HG02981 (cell line): ENCODE measurements around the gene MS4A4A.
"Not testable (repeated sequence)": the region's sequence is repeated elsewhere in the genome, so short reads cannot be mapped to it uniquely, and the experiment has no call there.

Experiments
- ATAC-seq: cut with Tn5 transposase; IDR thresholded peaks from one replicate; pipeline ENCODE4 v1.9.1; 2021; ENCODE audit warnings: mild to moderate bottlenecking, moderate library complexity; ENCODE audit not compliant: unreplicated experiment

Gene MS4A4A

DNA sequence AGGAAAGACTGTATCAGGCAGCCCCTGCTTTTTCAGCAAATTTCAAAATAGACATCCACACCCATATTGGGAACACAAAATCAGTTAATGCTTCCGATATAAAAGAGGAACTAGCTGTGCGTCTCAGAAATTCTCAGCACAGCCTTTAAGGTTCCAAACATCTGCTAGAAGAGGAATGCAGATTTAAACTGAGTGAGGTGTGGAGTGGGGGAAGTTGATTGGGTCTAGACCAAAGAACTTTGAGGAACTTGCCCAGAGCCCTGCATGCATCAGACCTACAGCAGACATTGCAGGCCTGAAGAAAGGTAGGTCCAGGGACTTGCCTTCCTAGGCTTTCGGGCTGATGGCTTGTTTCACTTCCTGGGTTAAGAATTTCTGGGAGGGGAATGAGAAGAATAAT lies at the start of gene MS4A4A:
MS4A4A (plus strand) TSS at position 255 of the 400 bp plus-strand sequence; CDS start at position 265, 10 bp downstream.
- ATAC-seq: no peak

DNA sequence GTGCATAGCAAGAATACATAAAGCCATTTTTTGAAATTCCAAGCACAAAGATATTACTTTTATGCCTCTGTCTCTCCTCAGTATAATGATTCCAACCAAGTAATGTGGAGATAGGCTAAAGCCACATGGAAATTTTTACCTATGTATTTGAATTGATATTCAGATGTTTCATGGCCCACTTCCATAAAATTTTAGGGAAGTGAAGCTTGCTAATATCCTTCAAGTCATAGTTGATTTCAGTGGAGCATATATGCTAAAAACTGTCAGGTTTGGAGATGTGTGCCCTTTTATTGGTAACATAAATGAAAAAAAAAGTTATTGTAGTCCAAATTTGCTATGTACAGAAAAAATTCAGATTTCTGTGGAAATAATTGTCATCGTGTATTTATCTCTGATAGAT lies 49.8 kb upstream of the MS4A4A start:
- ATAC-seq: no peak

DNA sequence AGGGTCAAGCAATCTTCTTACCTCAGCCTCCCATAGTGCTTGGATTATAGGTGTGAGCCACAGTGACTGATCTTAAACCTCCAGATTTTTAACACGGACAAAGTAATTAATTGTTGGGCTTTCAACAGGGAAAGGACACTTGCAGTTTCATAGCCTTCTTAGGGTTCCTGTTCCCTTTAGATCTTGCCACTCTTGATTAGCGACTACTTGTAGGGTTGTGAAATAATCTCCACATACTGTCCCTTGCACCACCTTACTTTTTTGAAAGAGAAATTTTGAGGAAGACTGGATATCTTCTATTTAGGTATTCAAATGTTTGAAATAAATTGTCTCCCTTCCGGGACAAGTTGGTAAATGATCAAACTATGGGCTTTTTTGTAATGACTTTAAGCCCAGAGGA lies 45.1 kb upstream of the MS4A4A start:
- ATAC-seq: no peak

DNA sequence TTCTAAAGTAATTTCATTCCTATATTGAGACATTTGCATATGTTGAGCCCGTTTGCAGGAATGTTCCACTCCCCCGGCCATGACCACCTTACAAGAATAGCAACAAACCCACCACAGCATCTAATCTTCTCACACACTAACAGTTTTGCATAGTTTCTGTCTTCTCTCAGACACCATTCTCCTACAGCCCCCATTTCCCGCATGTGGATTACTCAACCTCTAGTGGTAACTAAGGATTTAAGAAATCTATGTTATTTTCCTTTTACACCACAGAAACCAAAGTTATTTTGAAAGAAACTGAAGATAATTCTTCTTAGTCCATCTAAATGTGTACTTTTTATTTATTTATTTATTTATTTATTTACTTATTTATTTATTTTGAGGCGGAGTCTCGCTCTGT lies 39.8 kb upstream of the MS4A4A start:
- ATAC-seq: no peak

DNA sequence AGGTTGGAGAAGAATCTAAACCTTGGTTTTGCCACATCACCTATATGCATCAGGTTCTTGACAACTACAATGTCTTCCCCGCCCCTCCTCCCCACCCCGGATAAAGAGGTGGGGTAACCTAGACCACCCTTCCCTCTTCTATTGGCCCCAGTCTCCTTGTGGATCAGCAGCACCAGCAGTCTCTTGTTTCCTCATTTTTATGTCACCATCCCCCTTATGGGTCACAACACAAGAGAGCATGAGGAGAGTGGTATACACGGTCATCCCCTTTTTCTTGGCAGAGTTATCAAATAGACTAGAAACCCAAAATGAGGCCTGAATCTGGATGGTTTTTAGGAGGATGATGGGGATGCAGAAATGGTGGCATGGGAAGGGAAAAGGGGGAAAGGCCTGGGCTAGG lies 38.7 kb upstream of the MS4A4A start:
- no peak for ATAC-seq

DNA sequence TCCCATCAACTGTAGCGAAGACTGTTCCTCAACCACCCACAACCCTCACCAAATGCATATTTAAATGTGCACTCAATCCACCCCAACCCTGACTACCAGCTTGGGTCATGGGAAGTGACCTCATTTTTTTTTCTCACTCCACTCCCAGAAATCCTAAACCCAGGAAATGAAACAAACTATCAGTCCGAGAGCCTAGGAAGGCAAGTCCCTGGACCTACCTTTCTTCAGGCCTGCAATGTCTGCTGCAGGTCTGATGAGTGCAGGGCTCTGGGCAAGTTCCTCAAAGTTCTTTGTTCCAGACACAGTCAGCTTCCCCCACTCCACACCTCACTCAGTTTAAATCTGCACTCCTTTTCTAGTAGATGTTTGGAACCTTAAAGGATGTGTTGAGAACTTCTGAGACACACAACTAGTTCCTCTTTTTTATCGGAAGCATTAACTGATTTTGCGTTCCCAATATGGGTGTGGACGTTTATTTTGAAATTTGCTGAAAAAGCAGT lies 37.7 kb upstream of the MS4A4A start, which contains the start of gene MS4A4E:
MS4A4E (minus strand) TSS at position 398 of the 500 bp plus-strand sequence. CDS start 13,082 bp downstream, outside the sequence.
- no peak for ATAC-seq

DNA sequence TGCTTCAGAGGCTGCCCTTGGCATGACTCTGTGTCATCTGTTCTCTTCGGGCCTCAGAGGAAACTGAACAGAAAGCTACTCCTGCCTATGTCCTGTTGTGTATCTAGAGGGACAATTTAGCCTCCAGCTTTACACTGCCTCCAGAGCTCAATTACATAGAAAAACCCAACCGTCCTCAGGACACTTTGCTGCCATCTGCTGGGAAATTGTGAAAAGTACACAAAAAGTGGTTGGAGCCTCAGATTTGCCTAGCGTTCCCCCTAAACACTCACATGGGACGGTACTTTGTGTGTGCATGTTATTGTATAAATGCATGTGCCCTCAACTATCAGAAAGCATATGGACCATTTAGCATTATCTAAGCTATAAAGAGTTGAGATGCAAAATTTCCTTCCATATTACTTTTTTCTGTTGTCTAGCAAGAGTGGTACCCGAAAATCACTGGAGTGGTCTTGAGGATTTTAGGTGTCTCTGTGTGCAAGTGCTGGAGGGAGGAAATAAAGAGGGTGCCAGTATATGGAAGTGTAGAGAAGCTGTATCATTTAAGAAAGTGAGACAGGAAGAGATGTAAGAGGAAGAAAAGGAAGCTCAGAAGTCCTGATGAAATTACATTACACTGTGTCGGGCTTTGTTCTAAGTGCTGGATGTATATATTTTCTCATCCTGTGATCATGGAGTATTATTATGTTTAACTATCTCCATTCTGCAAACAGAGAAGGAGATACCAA lies 28.8 kb upstream of the MS4A4A start:
- no peak for ATAC-seq

DNA sequence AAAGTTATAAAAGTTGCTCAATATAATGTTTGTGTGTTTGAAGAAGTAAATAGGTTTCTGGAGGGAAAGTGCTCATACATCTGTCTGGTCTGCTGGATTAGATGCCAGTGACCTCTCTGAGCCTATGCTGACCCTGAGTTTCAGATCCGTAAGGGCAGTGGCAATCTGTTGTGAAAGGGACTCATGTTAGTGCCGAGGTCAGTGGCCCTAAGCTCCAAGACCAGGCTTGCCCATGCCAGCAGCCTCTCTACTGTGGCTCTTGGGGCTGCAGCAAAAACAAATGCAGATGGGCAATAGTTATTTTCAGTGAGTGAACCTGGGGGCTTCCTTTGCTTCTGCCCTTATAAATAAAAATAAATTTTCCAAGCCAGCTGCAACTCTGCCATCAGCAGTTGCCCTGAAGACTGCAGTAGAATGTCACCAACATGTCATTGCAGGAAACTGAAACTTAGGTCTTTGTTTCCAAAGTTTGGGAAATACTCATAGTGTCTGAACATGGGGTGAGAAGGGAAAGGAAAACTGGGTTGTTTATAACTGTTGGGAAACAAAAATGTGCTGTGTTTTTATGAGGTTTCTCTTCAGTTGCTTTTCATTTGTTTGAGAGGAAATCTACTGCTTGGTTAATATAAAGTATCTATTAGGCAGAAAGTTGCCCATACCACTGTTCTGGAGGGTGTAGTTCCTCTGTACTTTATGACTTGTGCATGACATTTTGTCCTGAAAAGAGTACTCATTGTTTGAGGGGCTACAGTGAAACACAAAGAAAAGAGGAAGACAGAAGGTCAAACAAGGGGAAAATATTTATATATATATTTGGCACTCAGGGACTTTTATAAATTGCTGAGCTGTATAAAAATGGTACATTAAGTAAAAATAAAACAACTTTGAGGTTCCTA lies 28.0 kb upstream of the MS4A4A start:
- ATAC-seq: no peak

DNA sequence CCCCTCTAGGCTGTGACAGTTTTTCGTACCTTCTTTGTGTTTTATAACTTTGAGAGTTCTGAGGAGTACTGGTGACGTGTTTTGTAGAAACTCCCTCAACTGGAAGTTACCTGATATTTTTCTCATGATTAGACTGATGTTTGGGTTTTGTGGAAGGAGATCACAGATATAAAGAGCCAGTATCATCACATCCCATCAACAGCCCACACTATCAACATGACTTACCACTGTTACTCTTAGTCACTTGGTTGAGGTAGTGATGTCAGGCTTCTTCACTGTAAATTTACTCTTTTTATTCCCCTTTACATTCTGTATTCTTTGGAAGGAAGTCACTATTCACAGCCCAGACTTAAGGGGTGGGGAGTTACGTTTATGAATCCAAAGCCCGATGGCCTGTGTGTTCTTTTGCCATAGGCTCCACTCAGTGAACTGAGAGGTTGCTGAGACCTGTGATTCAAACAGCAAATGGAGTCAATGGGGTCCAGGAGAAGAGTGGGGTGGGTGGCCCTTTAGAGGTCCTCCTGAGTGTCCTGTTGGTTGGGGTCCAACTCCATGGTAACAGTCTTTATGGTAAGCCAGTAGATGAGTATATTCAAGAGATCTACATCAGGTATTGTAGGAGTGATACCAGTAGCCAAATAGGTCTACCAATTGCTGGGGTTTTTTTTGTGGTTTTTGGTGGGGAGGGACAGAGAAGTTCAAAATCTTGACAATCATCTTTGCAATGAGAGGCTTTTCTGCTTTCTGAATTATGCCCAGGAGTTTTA lies 22.3 kb upstream of the MS4A4A start:
- ATAC-seq: no peak

DNA sequence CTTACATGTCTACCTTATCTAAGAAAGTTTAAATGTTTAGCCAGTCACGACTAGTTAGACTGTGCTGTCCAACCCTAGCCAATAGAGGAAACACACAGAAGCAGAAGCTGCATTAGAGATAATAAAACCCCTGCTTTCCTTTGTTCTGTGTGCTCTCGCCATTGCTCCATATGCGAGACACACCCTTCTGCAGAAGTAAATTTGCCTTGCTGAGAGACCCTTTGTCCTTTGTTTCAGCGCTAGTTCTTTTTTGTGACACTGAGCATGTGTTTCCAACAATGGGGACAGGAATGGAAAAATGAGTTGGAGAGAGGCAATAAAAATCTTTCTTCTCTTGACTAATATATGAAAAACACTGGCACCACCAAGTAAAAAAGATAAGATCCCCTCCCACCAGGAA lies 19.5 kb upstream of the MS4A4A start:
- no peak for ATAC-seq

DNA sequence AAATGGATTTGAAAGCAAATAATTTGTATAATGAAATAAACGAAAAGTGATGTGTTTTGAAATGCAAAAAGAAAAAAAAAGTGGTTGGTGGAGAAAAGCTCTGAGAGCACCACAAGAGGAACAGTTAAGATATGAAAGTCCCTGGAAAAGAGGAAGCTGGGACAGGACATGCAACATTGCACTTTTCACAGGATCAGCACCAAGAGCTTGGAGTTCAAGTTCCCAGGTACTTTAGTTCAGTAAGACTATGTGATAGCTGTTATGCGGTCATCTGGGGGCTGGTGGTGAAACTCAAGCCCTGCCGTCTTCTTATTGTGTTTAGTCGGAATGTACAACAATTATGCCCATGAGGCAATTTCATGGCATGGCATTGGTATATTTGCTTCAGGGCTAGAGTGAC lies 17.1 kb upstream of the MS4A4A start:
- ATAC-seq: no peak

DNA sequence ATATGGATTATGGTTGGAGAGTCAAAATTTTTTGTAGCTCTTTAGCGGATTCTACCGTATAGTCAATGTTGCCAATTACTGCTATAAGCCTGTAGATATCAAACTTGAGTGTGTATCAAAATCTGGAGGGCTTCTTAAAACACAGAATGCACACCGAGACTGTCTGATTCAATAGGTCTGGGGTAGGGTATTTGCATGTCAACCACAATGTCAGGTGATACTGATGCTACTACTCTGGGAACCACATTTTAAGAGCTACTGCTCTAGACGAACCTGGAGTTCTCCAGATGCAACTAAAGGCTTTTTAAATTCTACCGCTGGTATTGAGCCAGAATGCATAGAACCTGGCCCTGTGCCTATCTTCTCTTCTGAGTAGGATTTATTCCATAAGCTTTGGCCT lies 15.8 kb upstream of the MS4A4A start:
- ATAC-seq: no peak

DNA sequence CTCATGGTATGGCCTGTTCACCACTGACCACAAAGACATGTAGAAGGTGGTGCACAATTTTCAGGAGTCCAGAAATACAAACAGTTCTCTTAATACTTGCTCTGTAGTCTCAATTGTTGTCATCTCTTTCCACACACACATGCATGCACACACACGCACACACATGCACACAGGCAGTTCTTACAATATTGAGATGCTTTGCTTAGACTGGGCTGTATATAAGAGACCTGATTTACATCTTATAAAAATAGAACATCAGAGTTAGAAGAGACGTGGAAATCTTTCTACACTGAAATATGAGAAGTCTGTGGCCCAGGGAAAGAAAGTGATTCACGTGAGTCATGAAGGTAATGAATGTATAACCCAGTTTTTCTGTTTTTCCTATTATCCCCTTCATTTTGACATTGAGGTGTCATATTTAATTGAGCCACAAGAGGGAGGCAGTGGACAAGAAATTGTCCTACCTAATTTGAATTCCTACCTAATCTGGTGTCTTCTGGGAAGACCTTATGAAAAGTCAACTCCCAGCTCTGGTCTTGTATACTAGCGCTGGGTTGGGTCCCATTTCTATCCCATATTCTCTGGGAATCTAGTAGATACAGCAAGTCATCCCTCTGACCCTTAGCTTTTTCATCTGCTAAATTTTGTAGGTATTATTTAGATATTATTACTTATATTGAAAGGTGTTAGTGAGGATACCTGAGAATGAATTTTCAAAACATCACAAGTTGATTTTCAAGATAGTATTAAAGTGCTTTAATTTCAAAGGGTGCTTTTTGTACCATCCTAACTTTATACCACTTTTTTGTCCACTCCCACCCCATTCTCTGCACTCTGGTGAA lies 14.9 kb upstream of the MS4A4A start:
- ATAC-seq: no peak

DNA sequence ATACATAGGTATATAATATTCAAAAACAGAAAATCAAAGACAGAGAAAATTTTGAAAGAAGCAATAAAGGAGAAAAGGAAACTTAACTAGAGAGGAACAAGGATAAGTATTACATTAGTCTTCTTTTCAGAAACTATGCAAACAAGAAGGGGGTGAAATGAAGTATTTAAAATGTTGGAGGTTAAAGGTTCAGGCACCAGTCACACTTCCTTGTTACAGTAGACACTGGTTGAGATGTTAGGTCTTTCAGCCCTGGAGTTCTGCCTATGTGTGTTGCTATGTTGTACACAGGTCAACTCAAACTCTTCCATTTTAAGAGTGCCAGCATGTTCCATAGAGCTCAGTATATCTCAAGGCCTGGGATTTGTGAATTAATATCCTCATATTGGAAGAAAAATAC lies 6.0 kb upstream of the MS4A4A start:
- ATAC-seq: no peak

DNA sequence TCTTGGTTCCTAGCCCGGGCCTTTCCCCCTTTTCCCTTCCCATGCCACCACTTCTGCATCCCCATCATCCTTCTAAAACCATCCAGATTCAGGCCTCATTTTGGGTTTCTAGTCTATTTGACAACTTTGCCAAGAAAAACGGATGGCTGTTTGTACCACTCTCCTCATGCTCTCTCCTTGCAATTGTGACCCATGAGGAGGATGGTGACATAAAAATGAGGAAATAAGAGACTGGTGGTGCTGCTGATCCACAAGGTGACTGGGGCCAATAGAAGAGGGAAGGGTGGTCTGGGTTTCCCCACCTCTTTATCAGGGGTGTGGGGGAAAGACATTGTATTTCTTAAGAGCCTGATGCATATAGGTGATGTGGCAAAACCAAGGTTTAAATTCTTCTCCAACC lies 1.0 kb downstream of the MS4A4A start:
- no peak for ATAC-seq

DNA sequence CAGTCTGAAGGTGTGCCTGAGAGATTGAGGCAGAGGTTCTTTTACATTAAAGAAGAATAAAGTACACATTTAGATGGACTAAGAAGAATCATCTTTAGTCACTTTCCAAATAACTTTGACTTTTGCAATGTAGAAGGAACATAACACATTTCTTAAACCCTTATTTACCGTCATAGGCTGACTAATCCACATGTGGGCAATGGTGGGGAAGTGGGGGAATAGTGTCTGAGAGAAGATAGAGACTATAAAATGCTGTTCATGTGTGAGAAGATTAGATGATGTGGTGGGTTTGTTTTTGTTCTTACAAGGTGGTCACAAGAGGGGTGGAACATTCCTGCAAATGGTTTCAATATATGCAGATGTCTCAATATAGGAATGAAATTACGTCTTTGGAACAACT lies 1.8 kb downstream of the MS4A4A start:
- no peak for ATAC-seq

DNA sequence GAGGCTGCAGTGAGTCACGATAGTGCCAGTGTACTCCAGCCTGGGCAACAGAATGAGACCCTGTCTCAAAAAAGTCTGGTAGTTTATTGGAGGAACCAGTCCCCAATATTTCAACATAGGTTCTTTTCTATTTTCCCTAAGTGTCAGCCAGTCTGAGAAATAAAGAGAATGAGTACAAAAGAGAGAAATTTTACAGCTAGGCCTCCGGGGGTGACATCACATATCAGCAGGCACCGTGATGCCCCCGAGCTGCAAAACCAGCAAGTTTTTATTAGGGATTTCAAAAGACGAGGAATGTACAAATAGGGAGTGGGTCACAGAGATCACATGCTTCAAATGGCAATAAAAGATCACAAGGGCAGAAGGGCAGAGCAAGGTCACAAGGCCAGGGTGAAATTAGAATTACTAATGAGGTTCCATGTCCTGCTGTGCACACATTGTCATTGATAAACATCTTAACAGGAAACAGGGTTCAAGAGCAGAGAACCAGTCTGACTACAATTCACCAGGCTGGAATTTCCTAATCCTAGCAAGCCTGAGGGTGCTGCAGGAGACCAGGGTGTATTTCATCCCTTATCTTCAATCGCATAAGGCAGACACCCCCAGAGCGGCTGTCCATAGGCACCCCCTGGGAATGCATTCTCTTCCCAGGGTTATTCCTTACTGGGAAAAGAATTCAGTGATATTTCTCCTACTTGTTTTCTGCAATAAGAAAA lies 5.1 kb downstream of the MS4A4A start:
- not testable (repeated sequence) for ATAC-seq

DNA sequence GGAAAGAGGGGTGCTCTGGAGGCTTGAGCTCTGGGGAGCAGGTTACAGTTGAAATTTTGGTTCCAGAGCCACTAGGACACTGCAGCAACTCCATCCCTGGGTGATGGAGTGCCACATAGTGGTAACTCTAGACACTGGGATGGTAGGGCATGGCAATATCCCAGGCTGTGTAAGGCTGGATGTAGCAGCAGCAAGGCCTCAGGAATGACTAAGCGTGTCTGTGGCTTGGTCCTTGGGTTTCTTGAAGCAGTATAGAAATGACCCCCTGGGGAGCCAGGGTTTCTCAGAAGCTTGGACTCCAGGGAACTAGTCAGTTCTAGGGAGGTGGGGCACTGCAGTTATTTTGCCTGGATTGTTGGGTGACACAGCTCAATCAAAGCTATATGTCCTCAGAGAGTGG lies 8.1 kb downstream of the MS4A4A start:
- no peak for ATAC-seq

DNA sequence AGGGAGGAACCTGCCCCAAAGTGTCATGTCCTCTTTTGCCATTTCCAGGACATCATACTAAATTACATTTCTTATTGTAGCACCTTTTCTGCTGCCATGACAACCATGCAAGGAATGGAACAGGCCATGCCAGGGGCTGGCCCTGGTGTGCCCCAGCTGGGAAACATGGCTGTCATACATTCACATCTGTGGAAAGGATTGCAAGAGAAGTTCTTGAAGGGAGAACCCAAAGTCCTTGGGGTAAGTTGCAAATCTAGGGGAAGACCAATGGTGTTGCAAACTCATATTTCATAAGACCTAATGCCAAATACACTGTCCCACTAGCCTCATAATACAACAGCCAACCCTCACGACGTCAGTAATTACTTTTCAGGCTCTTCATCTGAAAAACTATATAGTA lies 11.7 kb downstream of the MS4A4A start:
- ATAC-seq: no peak

DNA sequence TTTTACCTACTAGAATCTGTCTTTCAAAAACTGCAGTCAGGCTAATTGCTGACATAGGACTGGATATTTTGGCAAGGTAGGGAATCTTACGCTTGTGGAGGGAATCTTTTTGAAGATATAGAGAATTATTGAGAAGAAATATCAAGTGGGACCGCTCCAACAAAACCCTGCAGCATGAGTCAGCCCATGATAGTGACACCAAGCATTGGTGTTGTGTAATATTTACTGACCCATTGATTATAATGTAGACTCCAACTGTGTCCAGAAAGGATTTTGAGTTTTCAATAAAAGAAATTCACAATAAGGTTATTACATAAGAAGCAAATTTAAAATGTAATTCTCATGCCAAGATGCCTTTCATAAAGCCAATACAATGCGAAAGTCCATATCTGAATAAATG lies 20.7 kb downstream of the MS4A4A start:
- no peak for ATAC-seq
